GM21515 (cell line): ENCODE data around the gene LIF.
"Not testable (repeated sequence)": the region's sequence is repeated elsewhere in the genome, so short reads cannot be mapped to it uniquely, and the experiment has no call there.

Experiments used
- ATAC-seq: cut with Tn5 transposase; IDR thresholded peaks from one replicate; pipeline ENCODE4 v1.9.1; 2021; ENCODE audit not compliant: unreplicated experiment

LIF gene

GRCh38 chr22:30244641-30245040 lies 1.9 kb downstream of the LIF start:
- ATAC-seq: no peak

GRCh38 chr22:30244066-30244465 lies 2.5 kb downstream of the LIF start:
- no peak for ATAC-seq

- ATAC-seq: no peak
Observed at GRCh38 chr22:30243661-30244060, 2.9 kb downstream of the LIF start.

- no peak for ATAC-seq
Observed at GRCh38 chr22:30241576-30242371, 4.8 kb downstream of the LIF start.

- no peak for ATAC-seq
Observed at GRCh38 chr22:30240541-30241417, 5.8 kb downstream of the LIF start.

GRCh38 chr22:30239488-30240405 lies 6.8 kb downstream of the LIF start:
- ATAC-seq: no peak

- ATAC-seq: no peak
Observed at GRCh38 chr22:30238661-30239487, 7.7 kb downstream of the LIF start.

GRCh38 chr22:30238136-30238535 lies 8.4 kb downstream of the LIF start:
- ATAC-seq: no peak

- no peak for ATAC-seq
Observed at GRCh38 chr22:30236875-30237274, 9.7 kb downstream of the LIF start.

GRCh38 chr22:30235687-30236170 lies 10.8 kb downstream of the LIF start:
- no peak for ATAC-seq

GRCh38 chr22:30234786-30235470 lies 11.6 kb downstream of the LIF start:
- no peak for ATAC-seq

GRCh38 chr22:30234325-30234724 lies 12.2 kb downstream of the LIF start:
- not testable (repeated sequence) for ATAC-seq

GRCh38 chr22:30233582-30233981 lies 13.0 kb downstream of the LIF start:
- no peak for ATAC-seq

- no peak for ATAC-seq
Observed at GRCh38 chr22:30232716-30233218, 13.8 kb downstream of the LIF start.

- no peak for ATAC-seq
Observed at GRCh38 chr22:30230787-30231461, 15.6 kb downstream of the LIF start.

- no peak for ATAC-seq
Observed at GRCh38 chr22:30230330-30230729, 16.2 kb downstream of the LIF start.

- no peak for ATAC-seq
Observed at GRCh38 chr22:30228509-30229359, 17.8 kb downstream of the LIF start.
